HG03442 (cell line): ENCODE results near the gene TAS1R2.
A peak's percentile ranks its signal among the peaks of the same experiment; 100 is the strongest.
"Not testable (repeated sequence)": the region's sequence is repeated elsewhere in the genome, so short reads cannot be mapped to it uniquely, and the experiment has no call there.

ENCODE experiments used
- ATAC-seq: cut with Tn5 transposase; IDR thresholded peaks from one replicate; pipeline ENCODE4 v1.9.1; 2021; ENCODE audit warnings: mild to moderate bottlenecking, moderate library complexity; ENCODE audit not compliant: unreplicated experiment

Gene TAS1R2

GRCh38 chr1:18859560-18859959 is at the start of gene TAS1R2:
Gene TAS1R2, minus strand, starts transcription at chr1:18859660. Its CDS starts 0 bp downstream, at chr1:18859660.
- no peak for ATAC-seq

- ATAC-seq, result no peak
Measured at GRCh38 chr1:18907917-18908845, 48.7 kb upstream of the TAS1R2 start.

- ATAC-seq, result no peak
Measured at GRCh38 chr1:18907021-18907916, 47.8 kb upstream of the TAS1R2 start.

- no peak for ATAC-seq
Measured at GRCh38 chr1:18903291-18903756, 43.9 kb upstream of the TAS1R2 start.

GRCh38 chr1:18902523-18903290 is 43.2 kb upstream of the TAS1R2 start, which contains the start of gene ALDH4A1:
Gene ALDH4A1, minus strand, starts transcription at chr1:18902555. Its CDS starts 32 bp downstream, at chr1:18902523.
- peak; percentile 94 for ATAC-seq

- no peak for ATAC-seq
Measured at GRCh38 chr1:18901952-18902522, 42.6 kb upstream of the TAS1R2 start.

GRCh38 chr1:18901147-18901951 is 41.9 kb upstream of the TAS1R2 start:
- no peak for ATAC-seq

- ATAC-seq, result no peak
Measured at GRCh38 chr1:18900303-18900841, 40.9 kb upstream of the TAS1R2 start.

GRCh38 chr1:18899363-18900049 is 40.0 kb upstream of the TAS1R2 start:
- ATAC-seq, result no peak

GRCh38 chr1:18898567-18898966 is 39.1 kb upstream of the TAS1R2 start:
- ATAC-seq, result no peak

GRCh38 chr1:18895317-18895716 is 35.9 kb upstream of the TAS1R2 start:
- ATAC-seq, result no peak

GRCh38 chr1:18893120-18893519 is 33.7 kb upstream of the TAS1R2 start:
- no peak for ATAC-seq

GRCh38 chr1:18891858-18892257 is 32.4 kb upstream of the TAS1R2 start:
- ATAC-seq, result not testable (repeated sequence)

GRCh38 chr1:18891426-18891780 is 31.9 kb upstream of the TAS1R2 start:
- ATAC-seq, result no peak

GRCh38 chr1:18890706-18891425 is 31.4 kb upstream of the TAS1R2 start:
- ATAC-seq, result no peak

- no peak for ATAC-seq
Measured at GRCh38 chr1:18886003-18886335, 26.5 kb upstream of the TAS1R2 start.

GRCh38 chr1:18885311-18886002 is 26.0 kb upstream of the TAS1R2 start:
- ATAC-seq, result no peak

GRCh38 chr1:18884727-18885126 is 25.3 kb upstream of the TAS1R2 start:
- ATAC-seq, result no peak
